ENCODE measurements around the gene CAMTA1. TPM values are rescaled to one million over a fixed set of nuclear protein-coding genes. Genes with fewer than 3 reads are reported as not detected.
A peak's percentile ranks its signal among the peaks of the same experiment; 100 is the strongest.

Gene CAMTA1
- total and polyA plus RNA-seq, 3 experiments from 2014 or later, result 60.2 to 79.0 (median 61.7) TPM

DNA sequence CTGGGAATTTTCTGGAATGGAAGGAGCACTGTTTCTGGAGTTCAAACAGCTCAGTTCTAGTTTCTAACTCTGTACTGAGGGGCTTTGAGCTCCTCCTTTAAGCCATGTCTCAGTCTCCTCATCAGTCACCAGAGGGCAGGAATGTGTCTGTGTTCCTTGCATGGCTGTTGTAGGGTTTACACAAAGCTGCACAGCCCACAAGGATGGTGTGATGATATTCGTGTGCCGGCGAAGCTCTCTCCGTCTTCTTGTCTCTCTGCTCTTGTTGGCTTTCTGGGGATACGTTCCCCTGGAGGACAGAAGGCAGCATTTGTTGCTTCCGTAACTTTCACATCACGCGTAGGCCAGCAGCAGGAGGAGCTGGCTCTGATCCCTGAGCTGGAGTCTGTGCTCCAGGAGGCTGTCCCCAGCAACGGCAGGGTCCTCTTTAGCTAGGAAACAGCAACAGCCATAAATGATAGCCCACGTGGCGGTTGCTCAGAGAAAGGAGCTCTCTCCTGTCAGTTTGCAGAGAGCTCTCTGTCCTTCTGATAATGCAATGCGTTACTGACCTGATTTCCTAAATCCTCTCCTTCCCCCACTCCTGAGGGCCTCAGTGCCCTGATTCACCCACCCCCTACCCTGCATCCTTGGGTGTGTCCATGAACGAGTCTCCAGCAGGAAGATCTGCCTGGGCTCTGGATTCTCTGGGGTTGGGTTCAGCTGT is 796.7 kb downstream of the CAMTA1 start:
- H3K27ac ChIP-seq (ENCODE audit: low read depth, low read length), result no peak overlapping the region
- no peak overlapping the region for H3K4me3 Mint-ChIP-seq
- ChIA-PET CTCF (no interaction called here), POLR2A (no interaction called here)
- H3K9me3 ChIP-seq (ENCODE audit: low read length), result no peaks in the 10 kb centered on the region
- H3K27me3 ChIP-seq (ENCODE audit: insufficient read depth, low read length, poor library complexity, severe bottlenecking), result no peaks in the 10 kb centered on the region
- no peaks in the 10 kb centered on the region for H3K36me3 ChIP-seq (ENCODE audit: insufficient read depth, low read length)
- H3K27ac Mint-ChIP-seq, result no peak overlapping the region
- no peaks in the 10 kb centered on the region for H3K4me1 Mint-ChIP-seq
- H3K4me3 ChIP-seq (ENCODE audit: low read length), result no peak overlapping the region
- no peaks in the 10 kb centered on the region for H3K36me3 Mint-ChIP-seq
- H3K4me1 ChIP-seq (ENCODE audit: insufficient read depth, low read length), result no peaks in the 10 kb centered on the region
- peaks cover 4 to 17% of the 10 kb centered on the region in 2 donors for H3K27me3 Mint-ChIP-seq
- DNase-seq, result peak in 1 of 5 donors; percentile 32
- H3K9me3 Mint-ChIP-seq, result no peaks in the 10 kb centered on the region

DNA sequence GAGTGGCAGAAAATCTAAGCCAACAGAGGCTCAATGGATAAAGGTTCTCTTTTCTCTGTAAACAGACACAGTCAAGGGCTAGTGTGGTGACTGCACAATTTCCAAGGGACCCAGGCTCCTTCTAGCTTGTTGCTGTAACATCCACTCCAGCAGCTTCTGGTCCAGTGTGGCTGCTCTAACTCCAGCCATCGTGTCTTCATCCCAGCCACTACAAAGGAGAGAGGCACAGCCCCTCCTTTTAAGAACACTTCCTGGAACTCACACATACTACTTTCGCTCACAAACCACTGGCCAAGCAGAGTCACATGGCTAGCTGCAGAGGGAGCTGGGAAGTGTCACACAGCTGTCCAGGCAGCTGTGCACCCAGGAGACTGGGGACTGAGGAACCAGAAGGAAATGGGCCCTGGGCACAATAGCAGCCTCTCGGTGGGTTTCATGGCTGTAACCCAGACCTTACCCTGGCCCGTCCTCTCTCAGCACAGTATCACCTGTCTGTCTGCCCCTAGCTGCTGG is 797.3 kb downstream of the CAMTA1 start:
- H3K4me1 Mint-ChIP-seq, result no peaks in the 10 kb centered on the region
- Histone ChIP-seq H3K4me1 (ENCODE audit: insufficient read depth, low read length) (no peaks in the 10 kb centered on the region), H3K27ac (ENCODE audit: low read depth, low read length) (no peak overlapping the region), H3K9me3 (ENCODE audit: low read length) (no peaks in the 10 kb centered on the region), H3K27me3 (ENCODE audit: insufficient read depth, low read length, poor library complexity, severe bottlenecking) (no peaks in the 10 kb centered on the region), H3K36me3 (ENCODE audit: insufficient read depth, low read length) (no peaks in the 10 kb centered on the region), H3K4me3 (ENCODE audit: low read length) (no peak overlapping the region)
- peak in 1 of 5 donors; percentile 16 for DNase-seq
- no peaks in the 10 kb centered on the region for H3K9me3 Mint-ChIP-seq
- ChIA-PET POLR2A (no interaction called here), CTCF (no interaction called here)
- no peaks in the 10 kb centered on the region for H3K36me3 Mint-ChIP-seq
- no peak overlapping the region for H3K4me3 Mint-ChIP-seq
- no peak overlapping the region for H3K27ac Mint-ChIP-seq
- H3K27me3 Mint-ChIP-seq, result peaks cover 4 to 15% of the 10 kb centered on the region in 2 donors

DNA sequence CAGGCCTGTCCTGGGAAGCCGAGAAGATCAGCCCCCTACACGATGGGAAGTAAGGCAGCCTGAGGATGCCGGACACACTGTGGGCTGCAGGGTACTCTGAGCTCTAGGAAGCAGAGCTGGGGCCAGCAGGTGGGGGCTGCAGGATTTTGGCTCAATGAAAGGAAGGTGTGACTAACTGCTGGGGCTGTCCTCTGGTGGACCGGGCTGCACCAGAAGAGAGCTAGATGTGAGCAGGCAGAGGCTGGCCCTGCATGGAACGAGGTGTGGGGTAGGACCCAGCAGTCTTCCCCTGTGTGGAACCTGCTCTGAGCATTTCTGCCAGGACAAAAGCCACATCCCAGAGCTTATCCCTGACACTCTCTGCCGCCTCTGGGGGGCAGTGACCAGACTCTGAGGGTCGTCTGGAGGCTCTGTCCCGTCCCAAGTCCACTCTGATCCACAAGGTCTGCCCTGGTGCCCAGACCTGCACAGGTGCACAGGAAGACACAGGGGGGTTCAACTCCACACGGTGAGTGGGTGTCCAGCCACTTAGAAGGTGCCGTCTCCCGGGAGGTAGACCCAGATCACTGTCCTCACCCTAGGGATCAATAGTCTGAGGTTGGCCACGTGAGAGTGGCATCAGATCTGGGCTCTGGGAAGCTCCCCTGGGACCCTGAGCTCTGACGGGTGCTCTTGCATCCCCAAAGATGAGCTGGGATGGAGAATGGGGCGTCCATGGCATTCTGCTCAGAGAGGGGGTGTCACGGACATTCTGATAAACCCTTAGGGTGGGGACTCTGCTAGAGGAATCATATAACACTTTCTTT is 798.2 kb downstream of the CAMTA1 start:
- Mint-ChIP-seq H3K36me3 (no peaks in the 10 kb centered on the region), H3K4me1 (no peaks in the 10 kb centered on the region), H3K27me3 (peaks cover 4 to 10% of the 10 kb centered on the region in 2 donors), H3K9me3 (no peaks in the 10 kb centered on the region), H3K4me3 (no peak overlapping the region), H3K27ac (no peak overlapping the region)
- ChIA-PET CTCF (no interaction called here), POLR2A (no interaction called here)
- Histone ChIP-seq H3K4me3 (ENCODE audit: low read length) (no peak overlapping the region), H3K36me3 (ENCODE audit: insufficient read depth, low read length) (no peaks in the 10 kb centered on the region), H3K9me3 (ENCODE audit: low read length) (no peaks in the 10 kb centered on the region), H3K27ac (ENCODE audit: low read depth, low read length) (no peak overlapping the region), H3K27me3 (ENCODE audit: insufficient read depth, low read length, poor library complexity, severe bottlenecking) (no peaks in the 10 kb centered on the region), H3K4me1 (ENCODE audit: insufficient read depth, low read length) (no peaks in the 10 kb centered on the region)
- DNase-seq, result peak in 1 of 5 donors; percentile 19

DNA sequence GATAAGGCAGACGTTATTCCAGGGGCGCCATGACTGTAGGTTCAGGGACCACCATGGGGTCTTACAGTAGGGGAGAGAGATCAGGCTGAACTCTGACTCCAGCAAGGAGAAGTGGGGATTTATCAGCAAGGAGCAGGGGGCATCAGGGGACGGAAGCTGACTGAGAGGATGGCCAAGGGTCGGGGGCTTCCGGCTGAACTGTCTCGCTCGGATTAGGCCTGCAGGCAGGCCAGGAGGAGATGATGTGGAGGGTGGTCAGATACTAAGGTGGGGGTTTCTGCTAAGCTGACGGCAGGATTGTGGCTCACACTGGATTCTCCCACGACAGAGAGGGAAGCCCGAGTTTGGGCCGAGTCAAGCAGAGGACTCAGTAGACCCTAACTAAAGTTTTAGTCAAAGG is 798.9 kb downstream of the CAMTA1 start:
- Histone ChIP-seq H3K4me3 (ENCODE audit: low read length) (no peak overlapping the region), H3K36me3 (ENCODE audit: insufficient read depth, low read length) (no peaks in the 10 kb centered on the region), H3K9me3 (ENCODE audit: low read length) (no peaks in the 10 kb centered on the region), H3K4me1 (ENCODE audit: insufficient read depth, low read length) (no peaks in the 10 kb centered on the region), H3K27ac (ENCODE audit: low read depth, low read length) (no peak overlapping the region), H3K27me3 (ENCODE audit: insufficient read depth, low read length, poor library complexity, severe bottlenecking) (no peaks in the 10 kb centered on the region)
- POLR2A ChIA-PET, result no interaction called here
- Mint-ChIP-seq H3K4me3 (no peak overlapping the region), H3K27ac (no peak overlapping the region), H3K9me3 (no peaks in the 10 kb centered on the region), H3K27me3 (peaks cover 4 to 10% of the 10 kb centered on the region in 2 donors), H3K36me3 (no peaks in the 10 kb centered on the region), H3K4me1 (no peaks in the 10 kb centered on the region)
- DNase-seq, result peak in 1 of 5 donors; percentile 26
- CTCF ChIA-PET, result no interaction called here

DNA sequence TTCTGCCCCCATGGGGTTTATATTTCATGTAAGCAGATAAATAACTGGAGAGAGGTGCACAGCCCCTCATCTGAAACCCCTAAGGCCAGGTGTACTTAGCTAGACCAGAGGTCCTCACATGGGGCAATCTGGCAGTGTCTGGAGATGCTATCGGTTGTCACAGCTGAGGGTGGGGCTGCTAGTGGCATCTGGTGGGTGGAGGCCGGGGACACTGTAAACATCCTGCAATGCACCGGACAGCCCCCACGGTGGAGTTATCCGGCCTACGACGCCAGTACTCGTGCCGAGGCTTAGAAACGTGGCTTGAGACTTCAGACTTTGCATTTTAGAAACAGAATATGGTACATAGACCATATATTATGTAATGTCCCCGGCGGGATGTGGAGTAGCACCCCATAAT is 799.4 kb downstream of the CAMTA1 start:
- no peaks in the 10 kb centered on the region for H3K27me3 ChIP-seq (ENCODE audit: insufficient read depth, low read length, poor library complexity, severe bottlenecking)
- H3K27ac Mint-ChIP-seq, result no peak overlapping the region
- no peaks in the 10 kb centered on the region for H3K36me3 Mint-ChIP-seq
- H3K4me3 Mint-ChIP-seq, result no peak overlapping the region
- H3K9me3 Mint-ChIP-seq, result no peaks in the 10 kb centered on the region
- H3K9me3 ChIP-seq (ENCODE audit: low read length), result no peaks in the 10 kb centered on the region
- ChIA-PET CTCF (no interaction called here), POLR2A (no interaction called here)
- peaks cover 4 to 10% of the 10 kb centered on the region in 2 donors for H3K27me3 Mint-ChIP-seq
- no peak overlapping the region for H3K27ac ChIP-seq (ENCODE audit: low read depth, low read length)
- H3K4me3 ChIP-seq (ENCODE audit: low read length), result no peak overlapping the region
- H3K4me1 ChIP-seq (ENCODE audit: insufficient read depth, low read length), result no peaks in the 10 kb centered on the region
- DNase-seq, result peak in 1 of 5 donors; percentile 26
- H3K4me1 Mint-ChIP-seq, result no peaks in the 10 kb centered on the region
- H3K36me3 ChIP-seq (ENCODE audit: insufficient read depth, low read length), result no peaks in the 10 kb centered on the region

DNA sequence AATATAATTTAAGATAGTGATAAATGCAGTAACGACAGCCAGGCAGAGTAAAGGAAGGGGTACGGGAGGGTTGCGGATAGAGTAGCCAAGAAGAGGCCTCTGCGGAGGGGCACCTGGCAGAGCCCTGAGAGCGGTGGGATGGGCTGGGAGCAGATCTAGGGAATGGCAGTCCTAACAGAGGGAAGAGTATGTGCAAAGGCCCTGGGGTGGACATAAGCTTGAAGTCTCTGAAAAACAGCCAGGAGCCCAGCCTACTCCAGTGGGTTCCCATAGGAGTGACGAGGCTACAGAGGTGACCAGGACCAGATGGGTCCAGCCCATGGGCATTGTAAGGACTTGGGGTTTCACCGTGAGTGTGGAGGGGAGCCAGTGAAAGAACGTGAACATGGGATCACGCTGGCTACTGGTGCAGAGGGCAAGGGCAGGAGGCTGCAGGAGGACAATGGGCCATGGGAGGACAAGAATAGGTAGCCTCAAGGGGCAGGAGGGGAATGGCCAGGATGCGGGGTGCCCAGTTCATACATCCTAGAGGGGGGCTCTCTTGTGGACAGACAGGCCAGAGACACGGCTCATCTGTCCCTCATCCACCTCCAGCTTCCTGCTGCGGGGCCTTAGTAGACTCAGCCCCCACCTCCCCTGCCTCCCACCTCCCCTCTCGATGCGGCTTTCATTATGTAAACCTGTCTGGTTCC is 800.1 kb downstream of the CAMTA1 start:
- Histone ChIP-seq H3K4me1 (ENCODE audit: insufficient read depth, low read length) (no peaks in the 10 kb centered on the region), H3K36me3 (ENCODE audit: insufficient read depth, low read length) (no peaks in the 10 kb centered on the region), H3K27me3 (ENCODE audit: insufficient read depth, low read length, poor library complexity, severe bottlenecking) (no peaks in the 10 kb centered on the region), H3K9me3 (ENCODE audit: low read length) (no peaks in the 10 kb centered on the region), H3K4me3 (ENCODE audit: low read length) (no peak overlapping the region), H3K27ac (ENCODE audit: low read depth, low read length) (no peak overlapping the region)
- peaks cover 7 to 10% of the 10 kb centered on the region in 2 donors for H3K27me3 Mint-ChIP-seq
- peak in 1 of 5 donors; percentile 28 for DNase-seq
- no peaks in the 10 kb centered on the region for H3K36me3 Mint-ChIP-seq
- POLR2A ChIA-PET, result interaction anchor here (0.6 kb wide), 1 partner anchor 586 kb away, joined by 3 read pairs; no protein-coding TSS in a partner anchor
- H3K27ac Mint-ChIP-seq, result no peak overlapping the region
- H3K4me1 Mint-ChIP-seq, result no peaks in the 10 kb centered on the region
- H3K9me3 Mint-ChIP-seq, result no peaks in the 10 kb centered on the region
- CTCF ChIA-PET, result no interaction called here
- no peak overlapping the region for H3K4me3 Mint-ChIP-seq

DNA sequence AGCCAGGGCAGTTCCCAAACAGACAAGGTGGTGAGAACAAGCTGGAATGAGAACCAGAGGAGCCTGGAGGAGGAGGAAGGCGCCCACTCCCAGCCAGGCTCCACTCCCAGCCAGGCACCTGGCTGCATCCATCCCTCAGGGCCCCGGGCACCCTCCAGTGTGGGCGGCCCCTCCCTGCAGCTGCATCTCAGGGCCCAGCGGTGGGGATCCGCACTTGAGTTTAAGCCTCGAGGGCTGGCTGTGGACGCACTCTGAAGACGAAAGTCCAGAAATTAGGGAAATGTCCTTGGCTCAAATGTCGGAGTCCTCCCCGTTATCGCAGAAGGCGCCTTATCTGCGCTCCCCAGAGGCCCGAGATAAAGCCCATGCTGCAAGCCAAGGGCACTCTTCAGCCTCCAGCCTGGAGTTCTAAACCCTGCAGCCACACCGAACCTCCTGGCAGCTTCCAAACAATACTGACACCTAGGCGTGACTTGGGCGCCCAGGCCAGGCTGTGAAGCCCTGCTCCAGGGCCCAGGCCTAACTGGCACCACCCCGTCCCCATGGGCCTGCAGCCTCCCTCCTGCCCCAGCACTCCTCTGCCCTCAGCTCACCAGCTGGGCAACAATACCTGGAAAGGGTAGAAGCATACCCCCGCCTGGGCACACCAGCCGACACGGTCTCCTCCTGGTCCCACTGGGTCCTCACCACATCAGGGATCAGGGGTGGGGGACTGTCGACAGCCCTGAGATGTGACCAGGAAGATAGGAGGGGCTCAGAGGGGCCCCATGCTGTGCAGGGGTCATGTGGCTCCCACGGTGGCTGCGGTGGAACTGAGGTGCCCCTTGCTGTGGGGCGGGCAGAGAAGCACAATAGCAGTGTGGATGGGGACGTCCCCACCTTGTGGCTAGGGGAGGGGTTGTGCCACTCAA is 801.0 kb downstream of the CAMTA1 start:
- Mint-ChIP-seq H3K27ac (no peak overlapping the region), H3K36me3 (no peaks in the 10 kb centered on the region), H3K4me3 (no peak overlapping the region), H3K4me1 (no peaks in the 10 kb centered on the region), H3K9me3 (no peaks in the 10 kb centered on the region), H3K27me3 (peaks cover 4 to 9% of the 10 kb centered on the region in 2 donors)
- Histone ChIP-seq H3K9me3 (ENCODE audit: low read length) (no peaks in the 10 kb centered on the region), H3K36me3 (ENCODE audit: insufficient read depth, low read length) (no peaks in the 10 kb centered on the region), H3K4me1 (ENCODE audit: insufficient read depth, low read length) (no peaks in the 10 kb centered on the region), H3K27ac (ENCODE audit: low read depth, low read length) (no peak overlapping the region), H3K27me3 (ENCODE audit: insufficient read depth, low read length, poor library complexity, severe bottlenecking) (no peaks in the 10 kb centered on the region), H3K4me3 (ENCODE audit: low read length) (no peak overlapping the region)
- ChIA-PET CTCF (no interaction called here), POLR2A (interaction anchor here (0.6 kb wide), 1 partner anchor 587 kb away, joined by 3 read pairs; no protein-coding TSS in a partner anchor)
- DNase-seq, result peak in 1 of 5 donors; percentile 26

Measured in CD8-positive, alpha-beta memory T cell (primary cell).